Peyer's patch (tissue), 4 donors: ENCODE measurements around the gene FAT3. TPM values are rescaled to one million over a fixed set of nuclear protein-coding genes. Genes with fewer than 3 reads are reported as not detected.

ENCODE experiments used
- DNase-seq, 3 donors: peaks; one replicate each; pipeline ENCODE4 v3.0.0-alpha.2; 2017 to 2019
- H3K27ac ChIP-seq, 4 donors: fragments of 200-600 bp; sonication (generic); one replicate each; pipeline ENCODE4 v1.5.1; 2016 to 2019
- H3K27me3 ChIP-seq, 2 donors: fragments of 200-600 bp; sonication (generic); one replicate each; pipeline ENCODE4 v1.5.1; 2019
- H3K36me3 ChIP-seq, 3 donors: fragments of 200-600 bp; sonication (generic); one replicate each; pipeline ENCODE4 v1.5.1; 2016 to 2019
- H3K4me1 ChIP-seq, 4 donors: fragments of 200-600 bp; sonication (generic); one replicate each; pipeline ENCODE4 v1.5.1; 2016 to 2019
- H3K4me3 ChIP-seq, 4 donors: fragments of 200-600 bp; sonication (generic); 1 replicate in 3 of 4; 2 replicates in 1 of 4; pipeline ENCODE4 v1.5.1; 2016 to 2019; ENCODE audit warnings: mild to moderate bottlenecking in 1 of 4
- H3K9me3 ChIP-seq, 4 donors: fragments of 200-600 bp; sonication (generic); one replicate each; pipeline ENCODE4 v1.5.1; 2016 to 2019; ENCODE audit warnings: mild to moderate bottlenecking in 1 of 4
- POLR2A ChIP-seq, 2 donors: fragments of 450-650 bp; IDR thresholded peaks; one replicate each; pipeline ENCODE4 v1.5.1; 2017; ENCODE audit warnings: antibody characterized with exemption in 2 of 2, mild to moderate bottlenecking in 2 of 2, moderate library complexity in 2 of 2
- total RNA-seq, 4 donors: library from RNA; depleted of rRNA; stranded (reverse); fragments of >200 nt; gene quantifications; one replicate each; pipeline ENCODE4 v1.1.0, GENCODE V29; 2016
- TF ChIP-seq, protein P1 (sequence below), 6 experiments: fragments of 450-650 bp in 4 of 6; fragments of 200-600 bp in 2 of 6; sonication (generic) in 1 of 6; IDR thresholded peaks; one replicate each; pipeline ENCODE4 v1.5.1; 2017 to 2019; ENCODE audit warnings: antibody characterized with exemption in 6 of 6, mild to moderate bottlenecking in 3 of 6, moderate library complexity in 1 of 6

FAT3 gene
- total RNA-seq, 4 donors from 2014 or later: under 0.01 to 0.94 (median 0.18) TPM

GRCh38 chr11:92269841-92270240 is 45.2 kb downstream of the FAT3 start:
- no peaks in the 10 kb centered on the region for H3K9me3 ChIP-seq
- no peak overlapping the region for H3K27ac ChIP-seq
- TF ChIP-seq POLR2A (IDR thresholded peaks at IDR 0.05): no peak
- TF ChIP-seq, protein P1, sequence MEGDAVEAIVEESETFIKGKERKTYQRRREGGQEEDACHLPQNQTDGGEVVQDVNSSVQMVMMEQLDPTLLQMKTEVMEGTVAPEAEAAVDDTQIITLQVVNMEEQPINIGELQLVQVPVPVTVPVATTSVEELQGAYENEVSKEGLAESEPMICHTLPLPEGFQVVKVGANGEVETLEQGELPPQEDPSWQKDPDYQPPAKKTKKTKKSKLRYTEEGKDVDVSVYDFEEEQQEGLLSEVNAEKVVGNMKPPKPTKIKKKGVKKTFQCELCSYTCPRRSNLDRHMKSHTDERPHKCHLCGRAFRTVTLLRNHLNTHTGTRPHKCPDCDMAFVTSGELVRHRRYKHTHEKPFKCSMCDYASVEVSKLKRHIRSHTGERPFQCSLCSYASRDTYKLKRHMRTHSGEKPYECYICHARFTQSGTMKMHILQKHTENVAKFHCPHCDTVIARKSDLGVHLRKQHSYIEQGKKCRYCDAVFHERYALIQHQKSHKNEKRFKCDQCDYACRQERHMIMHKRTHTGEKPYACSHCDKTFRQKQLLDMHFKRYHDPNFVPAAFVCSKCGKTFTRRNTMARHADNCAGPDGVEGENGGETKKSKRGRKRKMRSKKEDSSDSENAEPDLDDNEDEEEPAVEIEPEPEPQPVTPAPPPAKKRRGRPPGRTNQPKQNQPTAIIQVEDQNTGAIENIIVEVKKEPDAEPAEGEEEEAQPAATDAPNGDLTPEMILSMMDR (IDR thresholded peaks at IDR 0.05): no peak
- H3K36me3 ChIP-seq: no peaks in the 10 kb centered on the region
- no peak for DNase-seq
- no peak overlapping the region for H3K4me3 ChIP-seq
- H3K27me3 ChIP-seq: no peaks in the 10 kb centered on the region
- no peaks in the 10 kb centered on the region for H3K4me1 ChIP-seq

- Histone ChIP-seq H3K27me3 (no peaks in the 10 kb centered on the region), H3K4me1 (no peaks in the 10 kb centered on the region), H3K4me3 (no peak overlapping the region), H3K27ac (no peak overlapping the region), H3K9me3 (no peaks in the 10 kb centered on the region), H3K36me3 (no peaks in the 10 kb centered on the region)
- no peak for TF ChIP-seq POLR2A (IDR thresholded peaks at IDR 0.05)
- TF ChIP-seq, protein P1 (IDR thresholded peaks at IDR 0.05): no peak
- no peak for DNase-seq
These were observed 48.0 kb downstream of the FAT3 start for GRCh38 chr11:92272651-92273050.
